ENCODE measurements around the gene HMGA1. TPM values are rescaled to one million over a fixed set of nuclear protein-coding genes. Genes with fewer than 3 reads are reported as not detected.

The HMGA1 gene, protein sequence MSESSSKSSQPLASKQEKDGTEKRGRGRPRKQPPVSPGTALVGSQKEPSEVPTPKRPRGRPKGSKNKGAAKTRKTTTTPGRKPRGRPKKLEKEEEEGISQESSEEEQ
- 31.7 and 48.4 TPM in 2 replicates for total RNA-seq (2014; rRNA removed; shearing (Covaris generic))

GRCh38 chr6:34236443-34237315 is at the start of gene HMGA1:
Gene HMGA1 (plus strand): TSS chr6:34236873. CDS start chr6:34240781, 3,908 bp downstream.
- peak within 1 kb of the TSS; percentile 49 for H3K27ac ChIP-seq

GRCh38 chr6:34189806-34190503 is 46.7 kb upstream of the HMGA1 start:
- Histone ChIP-seq H3K4me3 (no peak overlapping the region), H3K27me3 (replicated peaks) (no peaks in the 10 kb centered on the region), H3K4me1 (replicated peaks) (no peaks in the 10 kb centered on the region), H3K9me3 (replicated peaks) (no peaks in the 10 kb centered on the region), H3K27ac (no peak overlapping the region), H3K36me3 (no peaks in the 10 kb centered on the region)
- no peak for DNase-seq (ENCODE audit: low read depth in 1 of 2, low spot score in 2 of 2)

More at GRCh38 chr6:34236443-34237315, at the start of gene HMGA1:
- H3K27me3 ChIP-seq (replicated peaks), result no peaks in the 10 kb centered on the region
- H3K9me3 ChIP-seq (replicated peaks), result no peaks in the 10 kb centered on the region
- peaks cover 21% of the 10 kb centered on the region for H3K36me3 ChIP-seq
- DNase-seq (ENCODE audit: low read depth in 1 of 2, low spot score in 2 of 2), result peak; percentile 66 to 88
- H3K4me1 ChIP-seq (replicated peaks), result peaks cover 25% of the 10 kb centered on the region
- H3K4me3 ChIP-seq, result peak within 1 kb of the TSS; percentile 81

GRCh38 chr6:34190504-34191122 is 46.1 kb upstream of the HMGA1 start:
- no peaks in the 10 kb centered on the region for H3K9me3 ChIP-seq (replicated peaks)
- no peaks in the 10 kb centered on the region for H3K36me3 ChIP-seq
- H3K27me3 ChIP-seq (replicated peaks), result no peaks in the 10 kb centered on the region
- no peak for DNase-seq (ENCODE audit: low read depth in 1 of 2, low spot score in 2 of 2)
- H3K4me1 ChIP-seq (replicated peaks), result no peaks in the 10 kb centered on the region
- H3K4me3 ChIP-seq, result no peak overlapping the region
- H3K27ac ChIP-seq, result no peak overlapping the region

DNA sequence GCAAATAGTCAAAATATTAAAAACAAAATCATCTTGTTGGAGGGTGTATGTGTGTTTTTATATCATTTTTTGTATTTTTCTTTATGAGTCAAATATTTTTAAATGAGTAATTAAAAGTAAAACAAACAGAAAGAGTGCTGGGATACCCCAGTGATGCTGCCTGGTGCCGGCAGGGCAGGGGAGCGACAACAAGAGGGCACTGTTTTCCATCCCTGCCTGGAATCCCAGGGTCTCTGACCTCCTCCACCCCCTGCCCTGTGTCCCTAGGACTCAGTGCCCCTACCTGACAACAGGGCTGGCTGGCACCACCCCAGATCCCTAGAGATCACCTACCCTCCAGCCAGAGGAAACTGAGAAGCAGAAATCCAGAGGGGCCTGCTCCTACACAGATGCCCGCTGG is 41.9 kb upstream of the HMGA1 start:
- Histone ChIP-seq H3K4me1 (replicated peaks) (peaks cover 10% of the 10 kb centered on the region), H3K27ac (no peak overlapping the region), H3K9me3 (replicated peaks) (no peaks in the 10 kb centered on the region), H3K4me3 (no peak overlapping the region), H3K36me3 (no peaks in the 10 kb centered on the region), H3K27me3 (replicated peaks) (no peaks in the 10 kb centered on the region)
- no peak for DNase-seq (ENCODE audit: low read depth in 1 of 2, low spot score in 2 of 2)

DNA sequence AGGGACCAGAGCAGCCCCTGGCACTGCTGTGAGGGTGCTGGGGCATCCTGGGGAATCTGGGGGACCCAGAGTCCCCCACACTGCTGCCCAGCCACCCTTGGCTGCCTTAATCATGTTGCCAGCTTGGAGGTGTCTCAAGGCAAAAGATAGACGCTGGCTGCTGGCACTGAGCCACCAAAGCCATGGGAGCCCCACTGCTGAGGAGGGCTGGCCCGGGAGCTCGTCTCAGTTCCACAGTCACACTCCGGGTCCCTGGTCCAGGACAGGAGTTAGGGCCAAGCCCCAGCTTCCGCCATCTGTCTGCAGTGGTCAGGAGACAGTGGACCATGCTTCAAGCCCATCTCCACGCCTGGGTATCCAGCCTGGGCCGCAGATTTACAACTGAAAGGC is 41.0 kb upstream of the HMGA1 start:
- H3K36me3 ChIP-seq, result no peaks in the 10 kb centered on the region
- H3K9me3 ChIP-seq (replicated peaks), result no peaks in the 10 kb centered on the region
- DNase-seq (ENCODE audit: low read depth in 1 of 2, low spot score in 2 of 2), result no peak
- H3K27ac ChIP-seq, result no peak overlapping the region
- H3K27me3 ChIP-seq (replicated peaks), result no peaks in the 10 kb centered on the region
- H3K4me3 ChIP-seq, result no peak overlapping the region
- H3K4me1 ChIP-seq (replicated peaks), result peaks cover 14% of the 10 kb centered on the region

GRCh38 chr6:34196116-34196832 is 40.4 kb upstream of the HMGA1 start:
- Histone ChIP-seq H3K9me3 (replicated peaks) (no peaks in the 10 kb centered on the region), H3K27me3 (replicated peaks) (no peaks in the 10 kb centered on the region), H3K4me3 (peak overlapping the region; percentile 29), H3K36me3 (no peaks in the 10 kb centered on the region), H3K27ac (no peak overlapping the region), H3K4me1 (replicated peaks) (peaks cover 19% of the 10 kb centered on the region)
- peak; percentile 77 to 80 for DNase-seq (ENCODE audit: low read depth in 1 of 2, low spot score in 2 of 2)

GRCh38 chr6:34196833-34197195 is 39.9 kb upstream of the HMGA1 start:
- Histone ChIP-seq H3K4me3 (no peak overlapping the region; the same call in 1 of the 2 replicates), H3K4me1 (replicated peaks) (peaks cover 25% of the 10 kb centered on the region), H3K36me3 (no peaks in the 10 kb centered on the region), H3K27me3 (replicated peaks) (no peaks in the 10 kb centered on the region), H3K9me3 (replicated peaks) (no peaks in the 10 kb centered on the region), H3K27ac (no peak overlapping the region)
- DNase-seq (ENCODE audit: low read depth in 1 of 2, low spot score in 2 of 2), result no peak

GRCh38 chr6:34200340-34200971 is 36.2 kb upstream of the HMGA1 start:
- H3K27me3 ChIP-seq (replicated peaks), result no peaks in the 10 kb centered on the region
- no peak overlapping the region for H3K27ac ChIP-seq
- no peaks in the 10 kb centered on the region for H3K9me3 ChIP-seq (replicated peaks)
- DNase-seq (ENCODE audit: low read depth in 1 of 2, low spot score in 2 of 2), result peak in 1 of 2 experiments; percentile 30
- H3K4me3 ChIP-seq, result no peak overlapping the region
- H3K4me1 ChIP-seq (replicated peaks), result peaks cover 27% of the 10 kb centered on the region
- no peaks in the 10 kb centered on the region for H3K36me3 ChIP-seq

DNA sequence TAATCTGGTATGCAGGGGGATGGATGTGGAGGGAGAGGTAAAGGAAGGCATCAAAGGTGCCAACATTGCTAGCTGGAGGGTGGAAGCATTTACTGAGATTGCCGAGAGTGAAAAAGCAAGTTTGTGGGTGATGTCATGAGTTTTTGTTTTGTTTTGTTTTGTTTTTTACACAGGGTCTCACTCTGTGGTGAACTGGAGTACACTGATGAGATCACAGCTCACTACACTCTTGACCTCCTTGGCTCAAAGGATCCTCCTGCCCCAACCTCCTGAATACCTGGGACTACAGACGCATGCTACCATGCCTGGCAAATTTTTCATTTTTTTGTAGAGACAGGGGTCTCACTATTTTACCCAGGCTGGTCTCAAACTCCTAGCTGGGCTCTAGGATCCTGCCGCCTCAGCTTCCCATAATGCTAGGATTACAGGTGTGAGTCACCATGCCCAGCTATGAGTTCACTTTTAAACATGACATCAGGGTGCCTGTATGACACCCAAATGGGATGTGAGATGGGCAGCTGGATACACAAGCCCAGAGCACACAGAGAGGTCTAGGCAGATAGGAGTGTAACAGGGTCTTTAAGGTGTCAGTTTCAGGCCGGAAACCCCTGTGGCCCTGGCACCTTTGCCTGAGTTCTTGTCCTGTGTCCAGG is 35.1 kb upstream of the HMGA1 start:
- Histone ChIP-seq H3K27ac (no peak overlapping the region; the same call in 1 of the 2 replicates), H3K4me1 (replicated peaks) (peaks cover 19% of the 10 kb centered on the region), H3K4me3 (no peak overlapping the region), H3K36me3 (no peaks in the 10 kb centered on the region), H3K9me3 (replicated peaks) (no peaks in the 10 kb centered on the region), H3K27me3 (replicated peaks) (no peaks in the 10 kb centered on the region)
- no peak for DNase-seq (ENCODE audit: low read depth in 1 of 2, low spot score in 2 of 2)

GRCh38 chr6:34202329-34203201 is 34.1 kb upstream of the HMGA1 start:
- peak in 1 of 2 experiments; percentile 51 for DNase-seq (ENCODE audit: low read depth in 1 of 2, low spot score in 2 of 2)
- Histone ChIP-seq H3K9me3 (replicated peaks) (no peaks in the 10 kb centered on the region), H3K27ac (no peak overlapping the region), H3K27me3 (replicated peaks) (no peaks in the 10 kb centered on the region), H3K4me3 (no peak overlapping the region), H3K36me3 (no peaks in the 10 kb centered on the region), H3K4me1 (replicated peaks) (peaks cover 18% of the 10 kb centered on the region)

GRCh38 chr6:34204693-34205092 is 32.0 kb upstream of the HMGA1 start:
- Histone ChIP-seq H3K27me3 (replicated peaks) (no peaks in the 10 kb centered on the region), H3K4me3 (no peak overlapping the region), H3K36me3 (no peaks in the 10 kb centered on the region), H3K4me1 (replicated peaks) (peaks cover 18% of the 10 kb centered on the region), H3K27ac (no peak overlapping the region), H3K9me3 (replicated peaks) (no peaks in the 10 kb centered on the region)
- no peak for DNase-seq (ENCODE audit: low read depth in 1 of 2, low spot score in 2 of 2)

GRCh38 chr6:34205466-34205865 is 31.2 kb upstream of the HMGA1 start:
- no peak for DNase-seq (ENCODE audit: low read depth in 1 of 2, low spot score in 2 of 2)
- H3K36me3 ChIP-seq, result no peaks in the 10 kb centered on the region
- H3K27me3 ChIP-seq (replicated peaks), result no peaks in the 10 kb centered on the region

More at GRCh38 chr6:34205466-34205865, 31.2 kb upstream of the HMGA1 start:
- Histone ChIP-seq H3K4me3 (no peak overlapping the region), H3K4me1 (replicated peaks) (peaks cover 16% of the 10 kb centered on the region), H3K9me3 (replicated peaks) (no peaks in the 10 kb centered on the region), H3K27ac (no peak overlapping the region)
